Measurements from ENCODE around the gene LSP1.

The LSP1 gene

GRCh38 chr11:1830322-1831223 is 22.3 kb upstream of the LSP1 start:
- Mint-ChIP-seq H3K27me3 (peaks cover 37% of the 10 kb centered on the region), H3K4me1 (peaks cover 13% of the 10 kb centered on the region), H3K27ac (no peak overlapping the region), H3K4me3 (no peak overlapping the region), H3K9me3 (no peaks in the 10 kb centered on the region)
- DNase-seq (peak in 1 of 2 donors; percentile 9), ATAC-seq (no peak)

GRCh38 chr11:1831338-1832210 is 21.3 kb upstream of the LSP1 start:
- no peaks in the 10 kb centered on the region for H3K9me3 Mint-ChIP-seq
- no peak overlapping the region for H3K4me3 Mint-ChIP-seq
- H3K27ac Mint-ChIP-seq = peak overlapping the region in 1 of 2 donors; percentile 74
- peaks cover 37% of the 10 kb centered on the region for H3K27me3 Mint-ChIP-seq
- ATAC-seq (no peak), DNase-seq (peak in 1 of 2 donors; percentile 11)
- peaks cover 13% of the 10 kb centered on the region for H3K4me1 Mint-ChIP-seq

- Mint-ChIP-seq H3K4me1 (peaks cover 14% of the 10 kb centered on the region), H3K27me3 (peaks cover 37% of the 10 kb centered on the region), H3K4me3 (no peak overlapping the region), H3K9me3 (no peaks in the 10 kb centered on the region), H3K27ac (peak overlapping the region in 1 of 2 donors; percentile 74)
- DNase-seq (peak; percentile 66 to 75), ATAC-seq (peak; percentile 65)
These were observed 20.5 kb upstream of the LSP1 start for GRCh38 chr11:1832211-1832919.

DNA sequence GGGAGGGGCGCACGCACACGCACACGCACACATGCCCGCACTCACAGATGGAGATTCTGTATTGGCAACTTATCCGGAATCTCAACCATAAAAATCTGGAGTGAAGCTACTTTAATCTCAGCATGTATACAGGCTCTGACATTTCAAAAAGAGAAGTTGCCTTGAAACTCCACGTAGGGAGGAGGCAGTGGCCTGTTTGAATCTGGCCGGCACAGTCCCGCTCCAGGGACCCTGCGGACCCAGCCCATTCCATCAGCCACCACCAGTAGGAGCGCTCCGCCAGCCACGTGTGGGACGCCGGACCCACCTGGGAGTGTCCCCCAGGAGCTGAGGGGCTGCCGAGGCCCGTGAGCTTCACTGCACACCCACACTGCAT is 20.0 kb upstream of the LSP1 start:
- Mint-ChIP-seq H3K27ac (no peak overlapping the region), H3K4me3 (no peak overlapping the region), H3K27me3 (peaks cover 37% of the 10 kb centered on the region), H3K4me1 (peaks cover 19% of the 10 kb centered on the region), H3K9me3 (no peaks in the 10 kb centered on the region)
- peak in 1 of 2 donors; percentile 12 for DNase-seq
- no peak for ATAC-seq

DNA sequence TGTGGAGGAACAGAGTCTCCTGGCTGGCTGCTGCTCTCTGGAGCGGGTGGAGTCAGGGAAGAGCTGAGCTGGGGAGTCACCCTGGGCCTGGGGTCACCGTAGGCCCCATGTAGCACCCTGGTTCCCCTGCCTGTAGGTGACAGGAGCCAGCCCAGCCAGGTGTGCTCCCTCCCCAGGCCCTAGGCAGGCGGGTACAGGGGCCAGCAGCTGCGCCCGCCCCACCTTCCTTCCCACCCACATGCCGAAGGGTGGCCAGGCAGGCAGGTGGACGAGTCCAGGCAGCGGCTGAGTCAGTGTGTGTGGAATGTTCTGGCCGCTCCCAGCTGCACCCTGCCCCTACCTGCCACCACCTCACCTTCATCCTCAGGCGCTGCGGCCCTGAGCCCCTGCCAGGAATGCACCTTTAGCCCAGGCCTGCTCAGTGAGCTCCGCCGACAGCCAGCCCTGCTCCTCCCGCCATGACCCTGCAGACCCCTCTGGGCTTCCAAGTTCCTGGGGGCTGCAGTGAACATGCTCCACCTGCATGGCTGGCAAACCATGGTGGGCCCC is 18.7 kb upstream of the LSP1 start:
- no peak for DNase-seq
- no peak for ATAC-seq
- H3K27me3 Mint-ChIP-seq = peaks cover 32% of the 10 kb centered on the region

GRCh38 chr11:1834779-1835670 is 17.9 kb upstream of the LSP1 start, which contains the start of gene SYT8:
SYT8 (plus strand) TSS chr11:1834990; CDS start chr11:1835106, 116 bp downstream.
- DNase-seq = no peak
- no peak for ATAC-seq
- H3K4me1 Mint-ChIP-seq = peaks cover 29% of the 10 kb centered on the region
- no peak within 1 kb of the TSS for H3K4me3 Mint-ChIP-seq
- H3K27me3 Mint-ChIP-seq = peaks cover 27% of the 10 kb centered on the region
- H3K9me3 Mint-ChIP-seq = no peaks in the 10 kb centered on the region
- H3K27ac Mint-ChIP-seq = peak within 1 kb of the TSS in 1 of 2 donors; percentile 40

More for the DNA sequence above, 18.7 kb upstream of the LSP1 start:
- peaks cover 22% of the 10 kb centered on the region for H3K4me1 Mint-ChIP-seq
- no peaks in the 10 kb centered on the region for H3K9me3 Mint-ChIP-seq
- no peak overlapping the region for H3K4me3 Mint-ChIP-seq
- peak overlapping the region in 1 of 2 donors; percentile 40 for H3K27ac Mint-ChIP-seq

GRCh38 chr11:1835671-1836010 is 17.2 kb upstream of the LSP1 start:
- Mint-ChIP-seq H3K4me1 (peaks cover 32% of the 10 kb centered on the region), H3K27ac (no peak overlapping the region), H3K27me3 (peaks cover 26% of the 10 kb centered on the region), H3K9me3 (no peaks in the 10 kb centered on the region), H3K4me3 (no peak overlapping the region)
- DNase-seq (no peak), ATAC-seq (no peak)

DNA sequence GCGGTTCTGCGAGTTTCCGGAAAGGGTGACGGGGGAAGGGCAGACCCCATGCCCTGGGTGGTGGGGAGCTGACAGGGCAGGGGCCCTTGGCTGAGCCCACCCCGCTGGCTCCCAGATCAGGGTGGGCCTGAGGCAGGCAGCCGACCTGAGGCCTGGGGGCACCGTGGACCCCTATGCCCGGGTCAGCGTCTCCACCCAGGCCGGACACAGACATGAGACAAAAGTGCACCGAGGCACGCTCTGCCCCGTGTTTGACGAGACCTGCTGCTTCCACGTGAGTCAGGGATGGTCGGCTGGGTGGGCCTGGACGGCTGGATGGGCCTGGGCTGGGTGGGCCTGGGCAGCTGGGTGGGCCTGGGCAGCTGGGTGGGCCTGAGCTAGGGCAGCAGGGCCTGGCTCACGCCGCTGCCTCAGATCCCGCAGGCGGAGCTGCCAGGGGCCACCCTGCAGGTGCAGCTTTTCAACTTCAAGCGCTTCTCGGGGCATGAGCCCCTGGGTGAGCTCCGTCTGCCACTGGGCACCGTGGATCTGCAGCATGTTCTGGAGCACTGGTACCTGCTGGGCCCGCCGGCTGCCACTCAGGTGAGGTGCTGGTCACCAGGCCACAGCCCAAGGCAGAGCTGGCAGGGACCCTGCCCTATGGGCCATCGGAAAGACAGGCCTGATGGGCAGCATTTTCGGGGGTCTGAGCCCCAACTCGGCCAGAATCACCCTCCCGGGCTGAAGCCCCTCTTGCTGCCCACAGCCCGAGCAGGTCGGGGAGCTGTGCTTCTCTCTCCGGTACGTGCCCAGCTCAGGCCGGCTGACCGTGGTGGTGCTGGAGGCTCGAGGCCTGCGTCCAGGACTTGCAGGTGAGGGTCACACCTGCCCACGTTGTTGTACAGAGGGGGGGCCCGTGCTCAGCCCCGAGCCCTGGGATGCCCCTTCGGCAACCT is 16.6 kb upstream of the LSP1 start:
- Mint-ChIP-seq H3K9me3 (no peaks in the 10 kb centered on the region), H3K4me3 (no peak overlapping the region), H3K27ac (no peak overlapping the region), H3K27me3 (peaks cover 19% of the 10 kb centered on the region), H3K4me1 (peaks cover 32% of the 10 kb centered on the region)
- no peak for ATAC-seq
- DNase-seq = no peak

DNA sequence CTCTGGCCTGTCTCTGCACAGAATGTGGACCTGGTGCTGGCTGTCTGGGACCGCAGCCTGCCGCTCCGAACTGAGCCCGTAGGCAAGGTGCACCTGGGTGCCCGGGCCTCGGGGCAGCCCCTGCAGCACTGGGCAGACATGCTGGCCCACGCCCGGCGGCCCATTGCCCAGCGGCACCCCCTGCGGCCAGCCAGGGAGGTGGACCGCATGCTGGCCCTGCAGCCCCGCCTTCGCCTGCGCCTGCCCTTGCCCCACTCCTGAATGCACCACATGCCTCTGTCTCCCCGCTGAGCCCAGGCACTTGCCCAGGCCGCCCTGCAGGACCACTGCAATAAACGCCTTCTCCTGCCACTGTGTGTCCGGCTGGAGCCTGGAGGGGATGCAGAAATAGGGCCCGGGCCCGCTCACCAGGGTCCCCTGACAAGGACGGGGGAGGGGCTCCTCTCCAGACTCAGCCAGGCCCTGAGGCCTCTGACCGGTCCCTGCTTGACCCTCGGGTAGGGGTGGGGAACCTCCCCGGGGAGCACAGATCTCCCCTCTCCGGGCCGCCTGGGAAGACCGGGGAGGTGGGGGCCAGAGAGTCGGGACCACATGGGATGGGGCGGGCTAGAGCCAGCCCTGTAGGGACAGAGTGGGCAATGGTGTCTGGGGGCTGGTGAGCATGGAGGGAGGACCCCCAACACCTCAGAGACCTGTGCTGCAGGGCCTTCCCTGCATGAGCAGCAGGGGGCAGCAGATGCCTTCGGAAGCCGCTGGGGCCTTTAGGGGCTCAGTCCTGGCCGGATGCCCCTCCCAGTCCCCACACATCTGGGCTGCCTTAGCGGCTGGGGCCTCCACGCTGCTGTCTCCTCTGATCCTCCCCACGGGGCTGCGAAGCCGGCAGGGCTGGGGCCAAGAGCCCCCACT is 15.5 kb upstream of the LSP1 start:
- H3K27ac Mint-ChIP-seq = no peak overlapping the region
- no peak overlapping the region for H3K4me3 Mint-ChIP-seq
- H3K4me1 Mint-ChIP-seq = peaks cover 24% of the 10 kb centered on the region
- no peaks in the 10 kb centered on the region for H3K9me3 Mint-ChIP-seq
- peak; percentile 82 for ATAC-seq
- DNase-seq = peak; percentile 84 to 89
- peaks cover 10% of the 10 kb centered on the region for H3K27me3 Mint-ChIP-seq

DNA sequence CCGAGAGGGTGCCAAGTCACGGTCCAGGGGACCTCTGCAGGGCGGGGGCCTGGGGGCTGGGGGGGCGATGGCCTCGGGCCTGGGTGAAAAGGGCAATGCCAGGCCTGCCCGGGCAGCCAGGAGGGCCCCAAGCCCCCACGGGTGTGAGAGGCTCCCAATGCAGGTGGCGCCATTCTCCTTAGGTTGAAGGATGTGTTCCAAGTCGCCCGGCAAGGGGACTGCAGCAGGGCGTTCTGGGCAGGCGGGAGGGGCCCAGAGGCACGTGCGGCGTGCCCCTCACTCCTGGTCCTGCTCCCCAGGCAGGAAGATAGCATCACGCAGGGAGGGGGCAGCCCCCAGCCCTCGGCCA is 14.8 kb upstream of the LSP1 start:
- no peak for DNase-seq

GRCh38 chr11:1838426-1839144 is 14.3 kb upstream of the LSP1 start, which contains the start of gene TNNI2:
TNNI2 (plus strand) TSS chr11:1838981; CDS start chr11:1839697, 716 bp downstream.
- H3K4me3 Mint-ChIP-seq = no peak within 1 kb of the TSS
- DNase-seq = no peak
- H3K27ac Mint-ChIP-seq = peak within 1 kb of the TSS; percentile 86 to 87
- ATAC-seq = no peak
- peaks cover 26% of the 10 kb centered on the region for H3K4me1 Mint-ChIP-seq
- H3K27me3 Mint-ChIP-seq = peaks cover 2% of the 10 kb centered on the region
- H3K9me3 Mint-ChIP-seq = no peaks in the 10 kb centered on the region

More for the DNA sequence above, 14.8 kb upstream of the LSP1 start:
- Mint-ChIP-seq H3K27me3 (peaks cover 7% of the 10 kb centered on the region), H3K27ac (no peak overlapping the region), H3K4me1 (peaks cover 21% of the 10 kb centered on the region), H3K4me3 (no peak overlapping the region), H3K9me3 (no peaks in the 10 kb centered on the region)
- peak; percentile 33 for ATAC-seq

Measured in stimulated activated naive CD8-positive, alpha-beta T cell treated with anti-CD3 and anti-CD28 coated beads, Interleukin-15, amount 100 ng/mL, for 72 hours (primary cell).